ENCODE data around the gene XRCC1.
"Not testable (repeated sequence)": the region's sequence is repeated elsewhere in the genome, so short reads cannot be mapped to it uniquely, and the experiment has no call there.

The XRCC1 gene, protein sequence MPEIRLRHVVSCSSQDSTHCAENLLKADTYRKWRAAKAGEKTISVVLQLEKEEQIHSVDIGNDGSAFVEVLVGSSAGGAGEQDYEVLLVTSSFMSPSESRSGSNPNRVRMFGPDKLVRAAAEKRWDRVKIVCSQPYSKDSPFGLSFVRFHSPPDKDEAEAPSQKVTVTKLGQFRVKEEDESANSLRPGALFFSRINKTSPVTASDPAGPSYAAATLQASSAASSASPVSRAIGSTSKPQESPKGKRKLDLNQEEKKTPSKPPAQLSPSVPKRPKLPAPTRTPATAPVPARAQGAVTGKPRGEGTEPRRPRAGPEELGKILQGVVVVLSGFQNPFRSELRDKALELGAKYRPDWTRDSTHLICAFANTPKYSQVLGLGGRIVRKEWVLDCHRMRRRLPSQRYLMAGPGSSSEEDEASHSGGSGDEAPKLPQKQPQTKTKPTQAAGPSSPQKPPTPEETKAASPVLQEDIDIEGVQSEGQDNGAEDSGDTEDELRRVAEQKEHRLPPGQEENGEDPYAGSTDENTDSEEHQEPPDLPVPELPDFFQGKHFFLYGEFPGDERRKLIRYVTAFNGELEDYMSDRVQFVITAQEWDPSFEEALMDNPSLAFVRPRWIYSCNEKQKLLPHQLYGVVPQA

DNA sequence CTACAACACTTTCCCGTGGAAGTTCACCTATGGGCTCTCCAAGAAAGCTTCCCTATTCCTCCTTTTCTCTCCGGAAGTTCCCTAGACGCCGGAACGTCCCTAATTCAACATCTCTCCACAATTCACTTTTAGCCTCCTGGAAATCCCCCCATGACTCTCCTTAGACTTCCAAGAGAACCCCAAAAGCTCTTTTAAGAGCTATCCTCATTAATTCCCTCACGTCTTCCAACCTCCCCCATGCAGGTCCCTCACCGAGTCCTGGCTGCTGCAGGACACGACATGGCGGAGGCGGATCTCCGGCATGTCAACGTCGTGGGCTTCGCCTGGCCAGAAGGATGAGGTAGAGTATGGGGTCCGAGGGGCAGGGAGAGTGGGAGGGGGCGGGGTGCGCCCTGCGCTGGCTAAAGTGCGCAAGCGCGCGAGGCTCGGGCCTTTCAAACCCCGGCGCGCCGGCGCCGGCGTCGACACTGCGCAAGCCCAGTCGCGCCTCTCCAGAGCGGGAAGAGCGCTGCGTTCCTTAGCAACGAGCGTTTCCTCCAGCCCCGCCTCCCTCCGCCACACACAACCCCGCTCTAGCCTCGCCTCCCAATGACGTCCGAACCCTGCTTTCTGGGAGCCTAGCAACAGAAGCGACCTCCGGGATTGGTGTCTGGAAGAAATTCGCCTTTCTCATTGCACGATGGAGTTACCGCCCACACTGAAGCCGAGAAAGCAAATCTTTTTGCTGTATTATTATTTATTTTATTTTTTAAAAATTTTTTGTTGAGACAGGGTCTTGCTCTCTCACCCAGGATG lies at the start of gene XRCC1, which contains the start of gene PINLYP:
Gene XRCC1 (minus strand): TSS at position 372 of the 795 bp plus-strand sequence. CDS start 69 bp downstream, at position 303.
Gene PINLYP (plus strand): TSS at position 646 of the 795 bp plus-strand sequence. CDS start 1,391 bp downstream, outside the sequence.
- DNase-seq: peak; percentile 93

DNA sequence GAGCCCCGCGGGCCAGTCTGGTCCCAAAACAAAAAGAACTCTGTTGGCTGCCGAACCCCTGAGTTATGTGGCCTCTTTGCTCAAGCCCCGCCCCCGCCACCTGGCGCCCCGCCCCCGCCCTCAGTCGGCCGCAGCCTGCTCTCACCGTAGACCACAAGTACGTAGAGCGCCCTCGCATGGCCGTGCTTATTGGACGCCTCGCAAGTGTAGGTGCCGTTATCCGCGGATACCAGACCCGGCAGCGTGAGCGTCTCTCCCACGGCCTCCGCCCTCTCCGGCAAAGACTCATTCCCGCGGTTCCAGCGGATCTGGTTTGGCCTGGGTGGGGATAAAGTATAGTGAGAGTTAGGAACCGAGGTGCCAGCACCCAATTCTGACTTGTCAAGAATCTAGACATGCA lies 49.6 kb upstream of the XRCC1 start:
- peak; percentile 71 for DNase-seq

DNA sequence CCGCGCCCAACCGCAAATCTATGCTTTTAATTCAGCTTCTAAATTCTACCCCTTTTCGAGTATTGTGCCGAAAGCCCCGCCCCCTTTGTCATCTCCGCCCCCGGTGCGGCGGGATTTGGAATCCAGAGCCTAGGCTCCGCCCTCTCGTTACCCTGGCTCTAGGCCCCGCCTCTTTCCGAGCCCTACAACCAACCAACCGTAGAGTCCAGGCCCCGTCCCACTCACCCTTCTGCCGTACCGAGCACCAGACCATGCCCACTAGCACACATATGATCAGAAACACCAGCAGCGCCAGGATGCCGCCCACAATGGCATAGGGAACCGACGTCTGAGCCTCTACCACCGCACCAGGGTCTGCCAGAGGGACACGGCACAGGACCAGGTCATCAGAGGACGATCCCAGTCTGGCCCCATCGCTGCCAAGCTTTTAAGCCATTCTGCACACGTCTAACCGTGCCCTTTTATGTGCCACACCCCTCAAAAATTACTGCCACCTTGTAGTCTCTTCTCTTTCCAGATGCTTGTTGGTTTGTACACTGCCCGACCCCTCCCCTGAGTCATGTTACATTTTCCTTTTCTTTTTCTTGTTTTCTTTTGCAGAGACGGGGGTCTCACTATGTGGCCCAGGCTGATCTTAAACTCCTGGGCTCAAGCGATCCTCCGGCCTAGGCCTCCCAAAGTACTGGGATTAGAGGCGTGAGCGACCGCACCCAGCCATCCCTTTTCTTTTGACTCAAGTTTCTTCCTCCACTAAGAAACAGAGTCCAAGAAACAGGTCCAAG lies 48.8 kb upstream of the XRCC1 start:
- DNase-seq: no peak

DNA sequence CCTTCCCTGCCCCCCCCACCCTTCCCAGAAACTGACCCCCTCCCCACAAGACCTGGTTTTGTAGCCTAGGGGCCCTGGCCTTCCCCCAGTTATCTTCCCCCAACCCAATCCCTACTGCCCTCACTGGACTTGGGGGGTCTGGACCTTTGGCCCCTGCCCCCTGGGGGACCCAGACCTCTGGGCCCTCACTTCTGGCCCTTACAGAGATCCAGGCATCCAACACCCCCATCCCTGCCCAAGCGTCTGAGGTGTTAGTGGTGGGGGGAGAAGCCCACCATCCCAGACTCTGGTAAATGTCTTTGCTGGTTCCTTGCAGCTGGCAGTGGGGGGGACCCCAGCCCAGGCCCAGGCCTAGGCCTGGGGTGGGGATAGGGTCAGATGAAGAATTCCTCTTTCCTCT lies 47.6 kb upstream of the XRCC1 start:
- no peak for DNase-seq

DNA sequence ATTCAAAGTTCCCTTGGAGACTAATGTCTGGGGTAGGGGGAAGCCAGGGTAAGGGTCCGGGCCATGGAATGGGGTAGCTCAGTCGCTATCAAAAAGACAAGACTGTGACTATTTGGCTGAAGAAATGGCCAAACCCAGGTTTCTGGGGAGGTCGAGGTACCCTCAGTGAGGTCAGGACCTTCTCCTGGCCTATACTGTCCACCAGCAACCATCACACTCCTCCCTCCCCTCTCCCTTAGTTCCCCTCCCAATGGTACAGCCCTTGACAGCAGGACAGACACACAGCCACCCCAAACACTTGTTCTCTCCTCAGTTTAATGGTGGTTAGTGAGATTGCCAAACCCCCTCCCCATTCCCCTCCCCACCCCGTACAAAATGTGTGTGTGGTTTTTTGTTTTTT lies 46.7 kb upstream of the XRCC1 start:
- no peak for DNase-seq

DNA sequence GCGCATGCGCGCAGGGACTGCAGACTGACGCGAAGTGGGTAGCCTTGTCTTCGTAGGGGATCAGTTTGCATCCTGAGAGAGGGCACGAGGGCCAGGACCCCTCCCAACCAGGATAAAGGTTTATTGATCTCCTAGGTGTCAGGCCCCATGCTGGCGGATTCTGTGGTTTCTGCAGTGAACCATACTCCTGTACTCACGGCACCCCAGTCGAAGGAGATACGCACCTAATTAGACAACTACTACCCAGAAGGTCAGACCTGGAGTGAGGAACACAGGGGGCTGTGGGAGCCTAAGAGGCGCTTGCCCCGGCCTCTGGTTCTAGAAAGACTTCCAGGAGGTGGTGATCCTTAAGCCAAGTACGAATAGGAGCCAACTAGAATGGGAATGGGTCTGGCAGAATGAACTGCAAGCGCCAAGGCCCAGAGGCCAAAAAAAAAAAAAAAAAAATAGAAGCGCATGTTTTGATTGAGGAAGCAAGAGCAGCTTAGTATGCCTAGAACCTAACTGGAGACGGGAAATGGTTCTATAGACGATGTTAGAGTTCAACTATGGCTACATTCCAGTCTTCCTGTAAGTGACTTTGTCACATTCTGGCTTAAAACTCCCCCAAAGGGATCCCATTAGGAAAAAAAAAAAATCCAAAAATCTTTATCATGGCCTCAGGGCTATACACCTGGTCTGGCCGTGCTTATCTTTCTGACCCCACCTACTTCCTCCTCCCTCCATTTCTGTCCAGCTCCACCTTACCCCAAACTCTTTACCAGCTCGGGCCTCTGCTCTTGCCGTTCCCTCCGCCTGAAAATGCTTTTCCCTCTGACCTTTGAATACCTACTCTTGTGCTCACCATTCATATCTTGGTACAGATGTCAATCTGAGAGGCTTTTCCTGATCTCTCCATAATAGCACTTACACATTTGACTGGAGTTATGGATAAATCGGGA lies 45.0 kb upstream of the XRCC1 start:
- DNase-seq: peak; percentile 71

DNA sequence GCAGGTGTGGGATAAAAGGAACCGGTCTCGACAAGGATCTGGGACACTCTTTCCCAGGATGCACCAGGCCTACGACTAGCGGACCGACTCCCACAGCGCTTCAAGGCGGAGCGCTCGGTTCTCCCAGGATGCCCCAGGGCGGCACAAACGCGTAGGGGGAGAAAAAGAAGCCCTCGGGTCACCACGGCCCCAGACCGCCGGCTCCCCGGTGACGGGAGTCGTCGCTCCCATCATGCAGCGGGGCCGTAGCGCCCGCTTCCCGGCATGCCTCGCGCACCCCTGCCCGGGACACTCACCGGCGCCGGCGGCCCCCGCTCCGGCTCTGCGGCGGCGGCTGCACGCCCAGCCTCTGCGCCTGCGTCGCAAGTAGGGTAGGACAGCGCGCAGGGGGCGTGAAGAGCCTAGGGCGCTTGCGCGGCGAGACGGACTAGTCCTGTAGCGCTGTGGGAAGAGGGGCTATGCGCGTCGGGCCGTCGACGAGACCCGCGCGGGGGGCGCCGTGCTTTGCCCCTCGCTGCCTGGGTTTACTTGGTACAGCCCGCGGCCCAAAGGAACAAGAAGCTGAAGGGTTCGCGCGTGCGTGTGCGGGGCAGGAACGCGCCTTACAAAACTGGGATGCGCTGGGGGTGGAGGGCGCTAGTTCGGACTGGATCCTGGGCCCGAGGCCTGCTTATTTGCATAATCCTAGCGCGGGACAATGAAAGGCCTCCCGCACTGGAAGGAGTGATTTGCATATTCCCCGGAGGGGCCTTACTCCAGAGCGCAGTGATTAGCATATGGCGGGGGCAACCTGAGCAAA lies 44.1 kb upstream of the XRCC1 start, which contains the start of gene ZNF428:
Gene ZNF428 (minus strand): TSS at position 368 of the 799 bp plus-strand sequence. CDS start 5,325 bp downstream, outside the sequence.
- DNase-seq: peak; percentile 82

DNA sequence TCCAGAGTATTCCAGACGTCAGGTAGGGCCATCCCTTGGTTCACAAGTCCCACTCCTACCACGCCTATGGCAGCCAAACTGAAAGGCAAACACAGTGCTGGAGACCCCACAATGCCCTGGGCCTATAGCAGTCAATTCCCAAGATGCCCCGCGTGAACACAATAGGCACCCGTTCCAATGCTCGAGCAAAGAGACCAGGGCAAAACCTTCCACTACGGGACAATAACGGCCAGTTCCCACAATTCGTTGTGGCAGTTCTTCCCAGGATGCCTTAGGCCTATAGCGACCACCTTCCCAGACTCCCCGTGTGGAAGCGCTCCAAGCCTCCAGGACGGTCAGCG lies 43.6 kb upstream of the XRCC1 start:
- no peak for DNase-seq

DNA sequence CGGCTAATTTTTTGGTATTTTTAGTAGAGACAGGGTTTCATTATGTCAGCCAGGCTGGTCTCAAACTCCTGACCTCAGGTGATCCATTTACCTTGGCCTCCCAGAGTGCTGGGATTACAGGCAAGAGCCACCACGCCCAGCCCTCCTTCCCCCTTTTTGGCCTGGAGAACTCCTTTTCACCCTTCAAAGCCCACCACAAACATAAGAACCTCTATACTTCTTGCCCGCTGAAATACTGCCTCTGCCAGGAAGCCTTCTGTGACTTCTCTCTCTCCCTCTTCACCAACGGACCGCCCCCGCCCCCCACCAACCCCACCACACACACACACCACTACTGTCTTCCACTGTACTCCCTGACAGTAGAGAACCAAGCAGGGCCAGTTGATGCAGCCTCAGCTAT lies 41.6 kb upstream of the XRCC1 start:
- DNase-seq: no peak

DNA sequence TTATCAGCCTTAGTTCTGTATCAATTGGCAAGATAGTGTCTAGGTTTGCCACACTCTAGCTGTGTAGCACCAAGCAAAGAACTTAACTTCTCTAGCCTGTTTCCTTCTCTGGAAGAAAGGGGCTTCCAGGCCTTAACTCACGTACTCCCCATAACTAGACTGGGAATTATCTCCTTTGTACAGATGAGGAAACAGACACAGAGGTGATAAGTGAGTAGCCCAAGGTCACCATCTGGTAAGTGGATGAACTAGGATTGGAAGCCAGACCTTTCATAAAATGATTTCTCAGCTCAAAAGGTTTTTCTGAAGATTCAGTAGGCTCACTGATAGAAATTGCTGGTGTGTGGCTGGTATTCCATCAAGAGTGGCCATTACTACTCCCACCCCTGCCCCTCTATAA lies 41.0 kb upstream of the XRCC1 start:
- no peak for DNase-seq

DNA sequence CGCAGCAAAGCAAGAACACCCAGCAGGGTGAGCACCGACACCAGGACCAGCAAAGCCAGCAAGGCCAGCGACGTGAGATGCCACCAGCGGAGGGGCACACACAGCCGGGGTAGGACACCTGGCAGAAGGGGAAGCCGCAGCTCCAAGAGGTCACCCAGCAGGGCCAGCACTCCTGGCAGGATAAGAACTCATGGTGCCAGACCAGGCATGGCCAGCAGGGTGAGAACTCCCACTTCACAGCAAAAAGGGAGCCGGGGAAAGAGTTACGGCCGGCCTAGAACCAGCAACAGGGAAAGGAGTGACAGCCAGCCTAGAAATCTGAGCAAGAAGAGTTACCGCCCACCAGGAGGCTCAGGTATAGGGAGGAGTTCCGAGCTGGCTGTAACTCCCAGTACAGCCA lies 37.0 kb upstream of the XRCC1 start:
- DNase-seq: no peak

DNA sequence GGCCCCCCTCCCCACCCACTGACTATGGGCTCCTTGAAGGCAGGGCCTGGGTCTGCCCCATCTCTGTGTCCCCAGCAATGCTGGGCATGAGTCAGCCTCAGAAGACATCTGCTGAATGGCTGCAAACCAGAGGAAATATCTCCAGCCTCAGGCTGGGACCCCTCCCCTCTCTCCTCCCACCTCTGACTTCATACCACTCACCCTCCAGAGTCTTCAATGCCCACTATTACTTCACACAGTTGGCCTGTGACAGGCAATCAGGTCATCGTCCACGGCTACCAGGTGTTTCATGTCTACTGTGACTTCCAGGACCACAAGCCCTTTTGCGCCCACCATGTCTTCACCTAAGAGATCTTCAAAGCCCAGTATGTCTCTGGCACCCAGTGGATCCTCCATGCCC lies 36.5 kb upstream of the XRCC1 start, which contains the start of gene SRRM5:
Gene SRRM5 (plus strand): TSS at position 301 of the 400 bp plus-strand sequence. CDS start 34 bp downstream, at position 335.
- no peak for DNase-seq

DNA sequence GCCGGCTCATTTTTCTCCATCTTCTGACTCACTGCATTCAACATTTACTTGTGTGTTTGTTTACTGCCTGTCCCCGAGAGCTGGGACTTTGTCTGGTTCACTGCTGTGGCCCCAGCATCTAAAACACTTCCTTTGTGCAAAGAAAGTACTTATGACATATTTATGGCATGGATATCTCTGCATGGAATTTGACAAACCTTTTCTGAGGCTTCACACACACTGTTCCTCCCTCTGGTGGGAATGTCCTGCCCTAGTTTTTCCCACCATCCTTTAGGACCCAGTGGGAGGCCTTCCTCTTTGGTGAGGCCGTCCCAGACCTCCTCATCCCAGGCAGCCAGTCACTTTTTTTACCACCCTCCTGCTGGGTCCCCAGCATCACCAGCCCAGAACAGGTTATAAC lies 35.2 kb upstream of the XRCC1 start:
- no peak for DNase-seq

DNA sequence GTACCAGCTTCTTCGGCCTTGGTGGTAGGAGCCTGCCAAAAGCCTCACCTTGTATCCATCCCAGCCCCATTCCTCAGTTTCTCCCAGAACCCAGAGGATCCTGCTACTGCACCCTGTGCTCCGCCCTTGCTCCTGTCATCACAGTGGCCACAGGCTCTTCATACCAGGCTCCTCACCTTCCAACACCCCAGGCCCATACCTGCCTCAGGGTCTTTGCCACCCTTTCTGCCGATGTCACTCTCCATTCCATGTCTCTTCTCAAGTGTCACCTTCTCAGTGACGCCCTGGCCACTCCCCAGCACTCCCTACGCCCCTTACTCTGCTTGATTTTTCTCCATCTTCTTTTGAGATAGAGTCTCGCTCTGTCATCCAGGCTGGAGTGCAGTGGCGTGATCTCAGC lies 34.5 kb upstream of the XRCC1 start:
- no peak for DNase-seq

DNA sequence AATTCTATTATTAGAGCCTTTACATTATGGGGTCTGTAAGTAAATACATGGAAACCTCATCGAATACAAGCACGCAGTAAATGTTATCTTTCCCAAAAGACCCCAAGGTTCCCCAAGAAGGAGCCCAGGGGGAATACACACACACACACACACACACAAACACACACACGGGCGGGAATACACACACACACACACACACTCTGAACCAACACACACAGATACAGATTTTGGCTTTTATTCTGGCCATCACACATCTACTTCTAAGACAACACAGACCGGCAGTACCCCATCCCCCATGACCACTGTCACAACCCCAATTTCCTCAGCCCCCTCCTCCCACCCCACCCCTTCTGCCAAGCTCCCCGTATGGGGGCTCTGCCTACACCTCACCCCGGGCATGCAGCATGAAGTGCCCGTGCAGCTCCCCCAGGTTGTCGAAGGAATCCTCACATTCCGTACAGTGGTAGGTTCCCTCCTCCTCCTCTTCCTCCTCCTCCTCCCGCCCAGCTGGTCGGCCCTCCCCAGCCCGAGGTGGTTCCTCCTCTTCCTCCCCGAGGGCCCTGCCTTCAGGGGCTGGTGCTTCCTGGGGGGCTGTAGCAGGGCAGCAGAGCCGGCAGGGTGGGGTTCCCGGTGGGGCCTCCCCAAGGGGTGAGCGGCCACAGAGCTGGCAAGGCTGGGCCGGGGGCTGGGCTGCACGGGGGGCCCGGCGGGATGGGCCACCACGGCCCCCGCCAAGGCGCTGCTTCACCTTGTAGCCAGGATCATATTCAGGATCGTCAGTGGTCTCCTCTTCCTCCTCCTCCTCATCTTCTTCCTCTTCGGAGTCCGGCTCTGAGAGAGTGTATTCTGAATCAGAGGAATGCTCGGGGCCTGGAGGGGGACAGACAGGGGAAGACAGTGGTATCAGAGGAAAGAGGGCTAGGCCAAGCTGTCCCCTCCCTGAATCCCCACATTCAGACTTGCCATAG lies 32.2 kb upstream of the XRCC1 start:
- DNase-seq: no peak

DNA sequence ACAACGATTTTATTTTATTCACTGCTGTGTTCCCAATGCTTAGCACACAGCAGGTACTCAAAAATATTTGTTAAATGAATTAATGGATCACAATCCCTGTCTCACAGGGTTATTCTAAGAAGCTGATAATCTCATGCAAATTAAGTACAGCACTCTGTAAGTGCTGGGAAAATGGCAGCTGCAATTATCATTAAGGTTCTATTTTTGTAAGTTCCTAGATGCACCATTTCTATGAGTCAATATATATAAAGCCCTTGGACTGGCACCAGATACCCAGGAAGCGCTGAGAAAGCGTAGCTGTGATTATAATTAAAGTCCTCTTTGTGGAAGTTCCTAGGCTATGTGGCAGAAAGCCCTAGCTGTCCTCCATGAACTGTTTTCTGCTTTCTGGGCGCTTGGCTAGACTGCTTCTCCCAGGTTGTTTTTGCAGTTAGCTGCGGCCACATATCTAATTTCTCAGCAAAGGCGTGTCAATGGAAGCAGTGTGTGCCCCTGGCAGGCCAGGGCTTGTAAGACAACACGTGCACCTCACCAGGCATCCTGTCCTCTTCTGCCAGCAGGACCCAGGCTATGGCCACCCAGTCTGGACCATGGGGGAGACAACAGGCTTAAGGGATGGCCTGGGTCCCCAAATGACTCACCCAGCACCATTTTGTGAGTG lies 31.4 kb upstream of the XRCC1 start:
- DNase-seq: no peak

DNA sequence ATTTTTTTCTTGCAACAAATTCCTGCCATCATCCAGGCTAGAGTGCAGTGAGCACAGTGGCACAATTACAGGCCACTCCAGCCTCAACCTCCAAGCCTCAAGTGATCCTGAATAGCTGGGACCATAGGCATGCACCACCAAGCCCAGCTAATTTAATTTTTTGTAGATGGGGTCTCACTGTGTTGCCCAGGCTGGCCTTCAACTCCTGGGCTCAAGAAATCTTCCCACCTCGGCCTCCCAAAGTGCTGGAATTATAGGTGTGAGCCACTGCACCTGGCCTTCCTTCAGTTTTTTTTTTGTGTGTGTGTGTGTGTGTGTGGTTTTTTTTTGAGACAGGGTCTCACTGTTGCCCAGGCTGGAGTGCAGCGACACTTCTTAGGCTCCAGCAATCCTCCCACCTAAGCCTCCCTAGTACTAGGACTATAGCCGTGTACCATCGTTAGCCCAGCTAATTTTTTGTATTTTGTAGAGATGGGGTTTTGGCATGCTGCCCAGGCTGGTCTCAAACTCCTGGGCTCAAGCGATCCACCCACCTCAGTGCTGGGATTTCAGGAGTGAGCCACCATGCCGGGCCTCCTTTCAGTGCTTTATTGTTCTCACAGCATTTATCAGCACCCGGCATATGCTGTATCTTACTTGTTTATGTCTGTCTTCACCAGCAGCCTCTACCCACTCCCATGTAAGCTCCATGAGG lies 30.7 kb upstream of the XRCC1 start:
- DNase-seq: no peak

DNA sequence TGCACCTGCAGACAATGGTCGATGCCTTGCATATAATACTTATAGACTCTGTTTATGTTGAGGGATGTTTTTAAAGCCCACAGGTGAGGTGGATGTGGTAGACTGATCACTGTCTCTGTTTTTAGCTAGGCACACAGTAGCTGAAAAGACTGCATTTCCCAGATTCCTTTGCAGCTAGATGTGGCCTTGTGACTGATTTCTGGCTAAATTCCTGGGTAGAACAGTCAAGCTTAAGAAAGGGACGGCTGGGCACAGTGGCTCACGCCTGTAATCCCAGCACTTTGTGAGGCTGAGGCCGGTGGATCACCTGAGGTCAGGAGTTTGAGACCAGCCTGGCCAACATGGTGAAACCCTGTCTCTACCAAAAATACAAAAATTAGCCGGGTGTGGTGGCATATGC lies 25.0 kb upstream of the XRCC1 start:
- not testable (repeated sequence) for DNase-seq
